ENCODE data around the gene C20orf96. TPM values are rescaled to one million over a fixed set of nuclear protein-coding genes. Genes with fewer than 3 reads are reported as not detected.
A peak's percentile ranks its signal among the peaks of the same experiment; 100 is the strongest.

C20orf96 gene
- polyA plus RNA-seq, 3 donors = 0.28 to 9.3 (median 0.88) TPM

DNA sequence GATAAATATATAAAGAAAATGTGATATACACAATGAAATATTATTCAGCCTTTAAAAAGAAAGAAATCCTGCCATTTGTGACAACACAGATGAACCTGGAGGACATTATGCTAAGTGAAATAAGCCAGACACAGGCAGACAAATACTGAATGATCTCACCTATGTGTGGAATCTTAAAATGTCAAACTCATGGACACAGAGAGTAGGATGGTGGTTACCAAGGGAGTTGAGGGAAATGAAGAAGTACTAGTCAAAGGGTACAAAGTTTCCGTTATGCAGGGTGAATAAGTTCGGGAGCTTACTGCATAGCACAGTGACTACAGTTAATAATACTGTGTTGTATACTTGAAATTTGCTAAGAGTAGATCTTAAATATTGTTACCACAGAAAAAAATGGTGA lies 47.6 kb downstream of the C20orf96 start:
- H3K36me3 ChIP-seq (replicated peaks in 1 of 2; ENCODE audit: control insufficient read depth in 1 of 2, insufficient read depth in 2 of 2, low read length in 2 of 2) = no peaks in the 10 kb centered on the region
- Mint-ChIP-seq H3K9me3 (peaks cover 0 to 6% (median 2%) of the 10 kb centered on the region in 7 donors), H3K4me1 (peaks cover 9% of the 10 kb centered on the region), H3K27me3 (ENCODE audit: low read depth in 3 of 3) (peaks cover 0 to 4% (median 0%) of the 10 kb centered on the region in 3 donors), H3K27ac (no peak overlapping the region), H3K36me3 (no peaks in the 10 kb centered on the region), H3K4me3 (no peak overlapping the region)
- no peak overlapping the region for H2AFZ ChIP-seq (ENCODE audit: insufficient read depth, low read depth, low read length, poor library complexity, severe bottlenecking)
- H3K27me3 ChIP-seq (ENCODE audit: control insufficient read depth in 2 of 2, insufficient read depth in 2 of 2, low read length in 2 of 2) = no peaks in the 10 kb centered on the region
- no peak overlapping the region for H3K9ac ChIP-seq (ENCODE audit: insufficient read depth, low read length, poor library complexity, severe bottlenecking)
- no peaks in the 10 kb centered on the region for H3K79me2 ChIP-seq (ENCODE audit: insufficient read depth, low read length)
- no peak overlapping the region for H3K27ac ChIP-seq (ENCODE audit: low read depth in 1 of 2, low read length in 2 of 2)
- TF ChIP-seq, protein P1, sequence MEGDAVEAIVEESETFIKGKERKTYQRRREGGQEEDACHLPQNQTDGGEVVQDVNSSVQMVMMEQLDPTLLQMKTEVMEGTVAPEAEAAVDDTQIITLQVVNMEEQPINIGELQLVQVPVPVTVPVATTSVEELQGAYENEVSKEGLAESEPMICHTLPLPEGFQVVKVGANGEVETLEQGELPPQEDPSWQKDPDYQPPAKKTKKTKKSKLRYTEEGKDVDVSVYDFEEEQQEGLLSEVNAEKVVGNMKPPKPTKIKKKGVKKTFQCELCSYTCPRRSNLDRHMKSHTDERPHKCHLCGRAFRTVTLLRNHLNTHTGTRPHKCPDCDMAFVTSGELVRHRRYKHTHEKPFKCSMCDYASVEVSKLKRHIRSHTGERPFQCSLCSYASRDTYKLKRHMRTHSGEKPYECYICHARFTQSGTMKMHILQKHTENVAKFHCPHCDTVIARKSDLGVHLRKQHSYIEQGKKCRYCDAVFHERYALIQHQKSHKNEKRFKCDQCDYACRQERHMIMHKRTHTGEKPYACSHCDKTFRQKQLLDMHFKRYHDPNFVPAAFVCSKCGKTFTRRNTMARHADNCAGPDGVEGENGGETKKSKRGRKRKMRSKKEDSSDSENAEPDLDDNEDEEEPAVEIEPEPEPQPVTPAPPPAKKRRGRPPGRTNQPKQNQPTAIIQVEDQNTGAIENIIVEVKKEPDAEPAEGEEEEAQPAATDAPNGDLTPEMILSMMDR (IDR thresholded peaks at IDR 0.05) = no peak
- no peak overlapping the region for H3K4me3 ChIP-seq (replicated peaks in 1 of 3; ENCODE audit: low read depth in 2 of 3, low read length in 3 of 3)
- intact Hi-C loops (cut with micrococcal nuclease) = no loop called here
- H3K9me3 ChIP-seq (replicated peaks in 1 of 2; ENCODE audit: control insufficient read depth in 1 of 2, insufficient read depth in 1 of 2, low read length in 2 of 2) = peaks cover 0 to 3% of the 10 kb centered on the region in 2 donors
- peaks cover 6 to 8% of the 10 kb centered on the region in 2 donors for H3K4me1 ChIP-seq (ENCODE audit: control insufficient read depth in 1 of 2, insufficient read depth in 2 of 2, low read length in 2 of 2)
- no peaks in the 10 kb centered on the region for H4K20me1 ChIP-seq (ENCODE audit: insufficient read depth, low read length)
- H3K4me2 ChIP-seq (replicated peaks; ENCODE audit: extremely low read depth, low read length, poor library complexity, severe bottlenecking) = no peak overlapping the region
- 100% methylated on average over 2 of the region's 2 CpGs for WGBS (ENCODE audit: insufficient coverage)
- no peak for DNase-seq

DNA sequence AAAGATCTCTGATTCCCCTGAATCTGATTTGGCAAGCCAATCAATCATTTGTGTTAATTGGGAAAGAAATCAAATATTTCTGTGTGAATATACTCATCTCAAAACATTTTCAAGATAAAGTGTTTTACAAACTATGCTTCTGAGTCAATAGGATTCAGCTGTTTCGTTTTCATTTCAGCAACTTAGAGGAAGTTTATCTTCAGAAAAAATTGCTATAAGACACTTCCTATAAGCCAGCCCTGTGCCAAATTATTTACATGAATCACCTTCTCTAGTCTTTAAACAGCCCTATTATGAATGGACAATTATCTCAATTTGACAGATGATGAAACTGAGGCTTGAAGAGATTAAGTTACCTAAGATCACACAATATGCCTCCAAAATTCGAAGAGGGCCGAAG lies 52.6 kb downstream of the C20orf96 start:
- H3K4me3 Mint-ChIP-seq = peak overlapping the region; percentile 79 to 90
- Histone ChIP-seq H3K4me3 (replicated peaks in 1 of 3; ENCODE audit: low read depth in 2 of 3, low read length in 3 of 3) (peak overlapping the region; percentile 46 to 94 (median 73)), H3K4me1 (ENCODE audit: control insufficient read depth in 1 of 2, insufficient read depth in 2 of 2, low read length in 2 of 2) (peaks cover 11 to 20% of the 10 kb centered on the region in 2 donors), H3K4me2 (replicated peaks; ENCODE audit: extremely low read depth, low read length, poor library complexity, severe bottlenecking) (peak overlapping the region; percentile 79), H2AFZ (ENCODE audit: insufficient read depth, low read depth, low read length, poor library complexity, severe bottlenecking) (peak overlapping the region; percentile 43), H3K9ac (ENCODE audit: insufficient read depth, low read length, poor library complexity, severe bottlenecking) (peak overlapping the region; percentile 48), H4K20me1 (ENCODE audit: insufficient read depth, low read length) (no peaks in the 10 kb centered on the region), H3K79me2 (ENCODE audit: insufficient read depth, low read length) (no peaks in the 10 kb centered on the region), H3K36me3 (replicated peaks in 1 of 2; ENCODE audit: control insufficient read depth in 1 of 2, insufficient read depth in 2 of 2, low read length in 2 of 2) (no peaks in the 10 kb centered on the region), H3K9me3 (replicated peaks in 1 of 2; ENCODE audit: control insufficient read depth in 1 of 2, insufficient read depth in 1 of 2, low read length in 2 of 2) (no peaks in the 10 kb centered on the region), H3K27ac (ENCODE audit: low read depth in 1 of 2, low read length in 2 of 2) (peak overlapping the region; percentile 48 to 72), H3K27me3 (ENCODE audit: control insufficient read depth in 2 of 2, insufficient read depth in 2 of 2, low read length in 2 of 2) (no peaks in the 10 kb centered on the region)
- H3K27ac Mint-ChIP-seq = peak overlapping the region; percentile 87 to 95 (median 92)
- no peaks in the 10 kb centered on the region for H3K9me3 Mint-ChIP-seq
- intact Hi-C loops (cut with micrococcal nuclease) = no loop called here
- H3K4me1 Mint-ChIP-seq = peaks cover 18% of the 10 kb centered on the region
- WGBS (ENCODE audit: insufficient coverage) = no CpG with 5 or more reads among the region's 3 CpGs
- H3K36me3 Mint-ChIP-seq = no peaks in the 10 kb centered on the region
- TF ChIP-seq, protein P1 (IDR thresholded peaks at IDR 0.05) = no peak
- peaks cover 0 to 2% (median 1%) of the 10 kb centered on the region in 3 donors for H3K27me3 Mint-ChIP-seq (ENCODE audit: low read depth in 3 of 3)
- peak; percentile 30 to 66 (median 51) for DNase-seq
